Measurements from ENCODE around the gene FADS2.
A peak's percentile ranks its signal among the peaks of the same experiment; 100 is the strongest.

FADS2 gene

DNA sequence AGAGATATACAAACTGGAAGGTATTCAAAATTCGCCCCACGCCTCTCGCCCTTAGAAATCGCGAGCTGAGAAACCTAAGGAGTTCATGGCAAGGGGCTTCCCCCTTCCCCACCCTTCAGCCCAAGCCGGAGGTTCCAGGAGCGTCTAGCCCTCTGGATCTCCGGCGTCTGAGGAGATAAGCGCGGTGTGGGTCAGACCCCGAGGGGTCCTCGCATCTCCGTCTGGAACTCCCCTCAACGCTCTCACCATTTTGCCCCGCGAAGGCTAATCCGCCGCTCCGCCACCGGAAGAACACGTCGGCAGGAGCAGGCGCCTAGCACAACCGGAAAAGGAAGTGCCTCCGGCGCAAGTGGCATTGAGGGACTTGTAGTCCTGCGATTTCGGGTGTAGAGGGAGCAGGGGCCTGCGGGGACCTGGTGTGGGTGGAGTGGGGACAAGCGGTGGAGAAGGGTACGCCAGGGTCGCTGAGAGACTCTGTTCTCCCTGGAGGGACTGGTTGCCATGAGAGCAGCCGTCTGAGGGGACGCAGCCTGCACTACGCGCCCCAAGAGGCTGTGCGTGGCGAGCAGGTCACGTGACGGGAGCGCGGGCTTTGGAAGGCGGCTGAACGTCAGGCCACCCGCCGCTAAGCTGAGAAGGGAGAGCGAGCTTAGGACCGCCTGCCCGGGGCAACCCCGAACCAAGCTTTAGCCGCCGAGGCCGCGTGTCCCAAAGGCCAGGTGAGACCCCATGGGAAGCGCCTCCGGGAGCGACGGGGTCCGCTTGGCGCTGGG lies 35.6 kb upstream of the FADS2 start, which contains the start of the genes FEN1 and TMEM258:
Gene FEN1 (plus strand): TSS at position 602 of the 773 bp plus-strand sequence. CDS start 2,451 bp downstream, outside the sequence.
Gene TMEM258 (minus strand): TSS at position 290 of the 773 bp plus-strand sequence. CDS start 41 bp downstream, at position 249.
- Histone ChIP-seq H3K27me3 (ENCODE audit: insufficient read depth, poor library complexity, severe bottlenecking) (no peaks in the 10 kb centered on the region), H3K4me3 (replicated peaks; ENCODE audit: insufficient read depth, low read length) (peak within 1 kb of the TSS; percentile 78), H3K27ac (replicated peaks) (peak within 1 kb of the TSS; percentile 100)
- TF ChIP-seq SPI1 (IDR thresholded peaks at IDR 0.05; ENCODE audit: borderline replicate concordance, low read depth) (peak; percentile 84), GABPA (IDR thresholded peaks at IDR 0.05; ENCODE audit: low read depth) (peak; percentile 97), POLR2AphosphoS5 (IDR thresholded peaks at IDR 0.05; ENCODE audit: low read depth) (peak; percentile 84), CTCF (IDR thresholded peaks at IDR 0.05; ENCODE audit: insufficient read depth, low read length) (no peak)
- TF ChIP-seq, protein P1, sequence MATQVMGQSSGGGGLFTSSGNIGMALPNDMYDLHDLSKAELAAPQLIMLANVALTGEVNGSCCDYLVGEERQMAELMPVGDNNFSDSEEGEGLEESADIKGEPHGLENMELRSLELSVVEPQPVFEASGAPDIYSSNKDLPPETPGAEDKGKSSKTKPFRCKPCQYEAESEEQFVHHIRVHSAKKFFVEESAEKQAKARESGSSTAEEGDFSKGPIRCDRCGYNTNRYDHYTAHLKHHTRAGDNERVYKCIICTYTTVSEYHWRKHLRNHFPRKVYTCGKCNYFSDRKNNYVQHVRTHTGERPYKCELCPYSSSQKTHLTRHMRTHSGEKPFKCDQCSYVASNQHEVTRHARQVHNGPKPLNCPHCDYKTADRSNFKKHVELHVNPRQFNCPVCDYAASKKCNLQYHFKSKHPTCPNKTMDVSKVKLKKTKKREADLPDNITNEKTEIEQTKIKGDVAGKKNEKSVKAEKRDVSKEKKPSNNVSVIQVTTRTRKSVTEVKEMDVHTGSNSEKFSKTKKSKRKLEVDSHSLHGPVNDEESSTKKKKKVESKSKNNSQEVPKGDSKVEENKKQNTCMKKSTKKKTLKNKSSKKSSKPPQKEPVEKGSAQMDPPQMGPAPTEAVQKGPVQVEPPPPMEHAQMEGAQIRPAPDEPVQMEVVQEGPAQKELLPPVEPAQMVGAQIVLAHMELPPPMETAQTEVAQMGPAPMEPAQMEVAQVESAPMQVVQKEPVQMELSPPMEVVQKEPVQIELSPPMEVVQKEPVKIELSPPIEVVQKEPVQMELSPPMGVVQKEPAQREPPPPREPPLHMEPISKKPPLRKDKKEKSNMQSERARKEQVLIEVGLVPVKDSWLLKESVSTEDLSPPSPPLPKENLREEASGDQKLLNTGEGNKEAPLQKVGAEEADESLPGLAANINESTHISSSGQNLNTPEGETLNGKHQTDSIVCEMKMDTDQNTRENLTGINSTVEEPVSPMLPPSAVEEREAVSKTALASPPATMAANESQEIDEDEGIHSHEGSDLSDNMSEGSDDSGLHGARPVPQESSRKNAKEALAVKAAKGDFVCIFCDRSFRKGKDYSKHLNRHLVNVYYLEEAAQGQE (IDR thresholded peaks at IDR 0.05; ENCODE audit: insufficient replicate concordance, low read depth) = peak; percentile 58
- DNase-seq (ENCODE audit: low read depth in 1 of 2, low spot score in 1 of 2) = peak; percentile 88 to 92

- TF ChIP-seq SPI1 (IDR thresholded peaks at IDR 0.05; ENCODE audit: borderline replicate concordance, low read depth) (no peak), POLR2AphosphoS5 (IDR thresholded peaks at IDR 0.05; ENCODE audit: low read depth) (no peak; the same call in 1 of the 2 replicates)
- H3K27ac ChIP-seq (replicated peaks) = peak overlapping the region; percentile 100
- no peak for DNase-seq (ENCODE audit: low read depth in 1 of 2, low spot score in 1 of 2)
Observed at GRCh38 chr11:61793083-61793828, 34.8 kb upstream of the FADS2 start.

GRCh38 chr11:61793829-61794204 lies 34.3 kb upstream of the FADS2 start:
- Histone ChIP-seq H3K27me3 (ENCODE audit: insufficient read depth, poor library complexity, severe bottlenecking) (no peaks in the 10 kb centered on the region), H3K27ac (replicated peaks) (peak overlapping the region; percentile 100), H3K4me3 (replicated peaks; ENCODE audit: insufficient read depth, low read length) (peak overlapping the region; percentile 78)
- no peak for DNase-seq (ENCODE audit: low read depth in 1 of 2, low spot score in 1 of 2)
- TF ChIP-seq POLR2AphosphoS5 (IDR thresholded peaks at IDR 0.05; ENCODE audit: low read depth) (no peak), GABPA (IDR thresholded peaks at IDR 0.05; ENCODE audit: low read depth) (no peak), CTCF (IDR thresholded peaks at IDR 0.05; ENCODE audit: insufficient read depth, low read length) (no peak), SPI1 (IDR thresholded peaks at IDR 0.05; ENCODE audit: borderline replicate concordance, low read depth) (no peak)
- TF ChIP-seq, protein P1 (IDR thresholded peaks at IDR 0.05; ENCODE audit: insufficient replicate concordance, low read depth) = no peak

More at GRCh38 chr11:61793083-61793828, 34.8 kb upstream of the FADS2 start:
- Histone ChIP-seq H3K4me3 (replicated peaks; ENCODE audit: insufficient read depth, low read length) (peak overlapping the region; percentile 78), H3K27me3 (ENCODE audit: insufficient read depth, poor library complexity, severe bottlenecking) (no peaks in the 10 kb centered on the region)

DNA sequence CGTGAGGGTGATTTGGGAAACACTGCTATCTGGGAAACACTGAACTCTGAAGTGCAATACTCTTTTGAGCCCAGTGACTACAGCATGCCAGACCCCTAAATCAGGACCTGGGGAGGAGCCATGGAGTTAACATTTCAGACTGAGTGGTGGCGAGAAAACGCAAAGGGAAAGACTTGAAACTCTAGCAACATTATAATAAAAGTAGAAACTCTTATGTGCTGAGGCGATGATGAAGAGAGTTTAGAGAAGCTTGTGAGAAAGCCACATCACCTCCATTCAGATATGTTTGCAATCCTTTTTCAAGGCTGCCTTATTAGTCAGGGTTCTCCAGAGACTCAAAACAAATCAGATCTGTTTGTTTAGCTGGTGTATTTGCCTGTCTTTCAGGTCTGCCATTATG lies 33.5 kb upstream of the FADS2 start:
- Histone ChIP-seq H3K4me3 (replicated peaks; ENCODE audit: insufficient read depth, low read length) (no peak overlapping the region), H3K27me3 (ENCODE audit: insufficient read depth, poor library complexity, severe bottlenecking) (no peaks in the 10 kb centered on the region), H3K27ac (replicated peaks) (no peak overlapping the region)
- TF ChIP-seq SPI1 (IDR thresholded peaks at IDR 0.05; ENCODE audit: borderline replicate concordance, low read depth) (no peak), POLR2AphosphoS5 (IDR thresholded peaks at IDR 0.05; ENCODE audit: low read depth) (no peak), GABPA (IDR thresholded peaks at IDR 0.05; ENCODE audit: low read depth) (no peak)
- TF ChIP-seq, protein P1 (IDR thresholded peaks at IDR 0.05; ENCODE audit: insufficient replicate concordance, low read depth) = no peak
- no peak for DNase-seq (ENCODE audit: low read depth in 1 of 2, low spot score in 1 of 2)
